ACHN (cell line): ENCODE measurements around the gene ZSCAN1.
"Not testable (repeated sequence)": the region's sequence is repeated elsewhere in the genome, so short reads cannot be mapped to it uniquely, and the experiment has no call there.

ENCODE experiments used
- DNase-seq: peaks from one replicate; pipeline ENCODE4 v3.0.0-alpha.2; 2015
- in situ Hi-C: cut with HindIII; loops from 2 replicates; pipeline ENCODE4 v1.10.0; 2017; ENCODE audit warnings: low sequenced_read_pairs, low pct_ligation_motif_present, low pct_unique_long_range_greater_than_20kb

The ZSCAN1 gene

DNA sequence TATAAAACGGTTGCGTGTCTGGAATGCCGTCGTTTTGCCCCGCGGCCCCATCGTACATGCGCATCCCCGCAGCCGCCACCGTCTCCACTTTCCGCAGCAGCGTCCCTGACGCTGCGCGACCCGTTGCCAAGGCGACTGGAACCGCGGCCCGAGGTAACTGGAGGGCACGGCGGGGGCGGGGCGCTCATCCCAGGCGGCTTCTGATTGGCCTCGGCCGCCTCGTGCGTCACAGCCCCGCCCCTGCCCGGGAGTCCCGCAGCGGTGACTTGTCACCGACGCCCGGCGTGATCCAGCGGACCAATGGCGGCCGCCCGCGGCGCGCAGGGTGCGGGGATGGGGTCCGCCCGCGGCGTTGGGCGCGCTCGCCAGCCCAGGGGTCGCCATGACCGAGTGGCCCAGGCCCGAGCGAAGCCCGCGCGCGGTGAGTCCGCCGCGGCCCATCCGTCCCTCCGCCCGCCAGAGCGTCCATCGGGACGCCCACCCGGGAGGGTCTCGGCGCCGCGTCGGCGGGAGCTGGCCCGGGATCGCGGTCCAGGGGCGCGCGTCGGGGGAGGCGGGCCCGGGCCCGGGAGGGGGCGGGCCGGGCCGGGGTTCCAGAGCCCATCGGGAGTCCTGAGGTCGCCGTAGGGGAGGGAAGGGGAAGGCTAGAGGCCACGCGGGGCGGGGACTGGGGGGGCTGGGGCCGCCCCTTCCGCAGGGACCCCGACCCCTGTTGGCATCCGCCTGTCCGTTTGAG, at the start of gene ZSCAN1:
Gene ZSCAN1 (plus strand): TSS at position 285 of the 736 bp plus-strand sequence. CDS start 3,812 bp downstream, outside the sequence.
- in situ Hi-C loops, result no loop called here
- no peak for DNase-seq

- in situ Hi-C loops, result no loop called here
These were observed 41.0 kb upstream of the ZSCAN1 start for GRCh38 chr19:57992841-57993240.

GRCh38 chr19:58000677-58001076, 33.1 kb upstream of the ZSCAN1 start:
- in situ Hi-C loops, result no loop called here
- DNase-seq, result no peak

More at GRCh38 chr19:57992841-57993240, 41.0 kb upstream of the ZSCAN1 start:
- DNase-seq, result no peak

DNA sequence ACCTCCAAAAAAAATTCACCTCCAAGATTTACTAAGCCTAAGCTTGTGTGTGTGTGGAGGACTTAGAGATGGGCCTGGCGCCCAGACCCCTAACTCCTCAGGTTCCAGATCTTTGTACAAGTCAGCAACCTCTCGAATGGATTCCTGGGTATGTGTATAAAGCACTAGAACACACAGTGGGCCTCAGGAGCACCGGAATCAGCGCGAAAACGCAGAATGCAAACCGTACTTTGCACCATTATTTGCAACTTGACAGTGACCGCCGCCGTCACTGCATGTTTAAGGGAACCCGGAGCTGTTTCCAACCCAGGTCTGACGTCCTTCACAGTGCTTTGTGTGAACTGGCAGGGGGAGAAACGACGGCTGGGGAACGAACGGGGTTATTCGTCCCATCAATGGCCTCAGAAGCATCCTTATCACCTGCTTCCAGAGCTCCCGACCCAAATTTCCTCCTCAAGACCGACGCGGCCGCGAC, 31.9 kb upstream of the ZSCAN1 start:
- DNase-seq, result no peak
- in situ Hi-C loops, result no loop called here

DNA sequence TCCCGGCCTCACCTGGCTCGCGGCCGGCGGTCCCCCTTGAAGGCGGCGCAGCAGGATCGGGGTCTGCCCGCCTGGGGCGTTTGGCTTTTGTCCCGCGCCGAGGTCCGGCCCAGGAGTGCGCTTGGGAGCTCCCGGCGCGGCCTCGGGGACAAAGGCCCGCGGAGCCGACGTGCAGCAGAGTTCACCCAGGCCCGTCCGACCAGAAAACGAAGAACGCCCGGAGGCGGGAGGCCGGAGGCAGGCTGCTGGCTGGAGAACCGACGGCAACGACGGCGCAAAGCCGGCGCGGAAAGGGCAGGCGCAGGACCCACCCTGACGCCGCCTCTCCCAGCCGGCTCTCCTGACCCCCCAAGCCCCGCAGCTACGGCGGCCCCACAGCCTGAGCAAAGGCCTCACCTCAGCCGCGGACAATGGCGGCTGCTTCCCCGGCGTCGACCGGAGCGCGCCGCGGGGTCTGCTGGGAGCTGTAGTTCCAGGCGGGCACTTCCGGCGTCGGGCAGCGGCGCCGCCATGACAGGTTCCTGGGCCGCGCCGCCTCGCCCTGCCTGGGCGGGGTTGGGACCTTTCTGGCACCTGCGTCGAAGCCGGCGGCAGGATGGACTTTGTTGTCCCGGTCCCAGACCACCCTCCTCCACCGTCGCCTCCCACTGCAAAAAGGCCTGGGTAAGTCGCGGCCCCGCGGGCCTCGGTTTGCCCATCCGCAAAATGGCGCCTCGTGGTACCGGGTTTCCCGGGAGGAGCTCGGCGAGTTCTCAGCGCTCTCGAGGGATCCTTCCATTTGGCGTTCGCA, 31.2 kb upstream of the ZSCAN1 start, which contains the start of gene ZNF606:
Gene ZNF606 (minus strand): TSS at position 437 of the 790 bp plus-strand sequence. CDS start 1,501 bp downstream, outside the sequence.
- DNase-seq, result no peak
- in situ Hi-C loops, result no loop called here

- in situ Hi-C loops, result no loop called here
- DNase-seq, result no peak
These were observed 30.5 kb upstream of the ZSCAN1 start for GRCh38 chr19:58003174-58003828.

DNA sequence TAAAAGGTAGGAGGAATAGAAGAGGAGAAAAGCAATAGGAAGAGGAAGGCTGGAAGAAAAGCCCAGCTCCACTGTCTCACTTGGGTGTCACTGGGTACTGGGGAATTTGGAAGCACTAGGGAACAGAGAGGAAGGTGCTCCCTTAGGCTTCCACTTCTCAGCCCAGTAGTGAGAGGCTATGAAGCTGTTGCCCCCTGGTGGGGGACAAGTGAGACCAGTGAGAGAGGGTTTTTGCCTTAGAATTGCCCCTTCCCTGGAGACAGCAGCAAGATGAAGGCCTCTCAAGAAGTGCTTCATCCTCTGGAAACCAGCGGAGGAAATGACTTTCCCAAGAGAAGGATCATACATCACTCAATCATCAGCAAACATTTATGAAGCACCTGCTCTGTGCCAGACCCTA, 26.5 kb upstream of the ZSCAN1 start:
- in situ Hi-C loops, result no loop called here
- DNase-seq, result peak; percentile 5

GRCh38 chr19:58008877-58009276, 24.9 kb upstream of the ZSCAN1 start:
- DNase-seq, in situ Hi-C loops: not testable (repeated sequence)

DNA sequence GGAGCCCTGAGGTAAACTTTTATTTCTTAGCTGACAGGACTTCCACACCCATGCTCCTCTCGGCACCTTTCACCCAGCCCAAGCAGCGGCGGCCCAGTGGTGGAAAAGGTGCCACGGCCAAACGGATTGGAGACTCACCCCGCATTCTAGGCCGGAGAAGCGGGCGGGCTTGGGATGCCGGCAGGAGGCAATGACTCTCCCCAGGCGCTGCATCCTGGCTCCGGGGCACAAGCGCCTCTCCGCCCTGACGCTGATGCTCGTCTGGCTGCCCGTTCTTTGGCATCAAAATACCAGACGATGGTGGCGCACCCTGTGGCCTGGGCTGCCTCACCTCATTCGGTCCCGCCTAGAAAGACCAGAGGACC, 24.5 kb upstream of the ZSCAN1 start:
- in situ Hi-C loops, result no loop called here
- no peak for DNase-seq

- in situ Hi-C loops, result no loop called here
- no peak for DNase-seq
These were observed 24.0 kb upstream of the ZSCAN1 start for GRCh38 chr19:58009666-58010301.

DNA sequence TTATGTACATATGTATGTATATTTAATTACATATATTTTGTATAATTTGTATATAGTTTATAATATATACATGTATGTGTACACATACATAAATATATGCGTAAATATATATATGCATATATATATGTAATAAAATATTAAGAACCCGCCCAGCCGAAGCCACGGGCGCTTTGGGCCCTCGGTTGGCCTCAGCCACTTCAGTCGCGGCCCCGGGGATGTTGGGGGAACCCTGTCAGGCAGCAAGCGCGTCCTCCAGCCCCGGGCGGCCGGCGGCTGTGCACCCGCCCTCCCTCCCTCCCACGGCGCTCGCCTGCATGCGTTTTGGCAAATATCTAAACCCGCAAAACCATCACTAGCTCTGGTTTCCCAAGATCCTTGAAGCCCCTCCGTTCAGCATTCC, 23.3 kb upstream of the ZSCAN1 start:
- no peak for DNase-seq
- in situ Hi-C loops, result no loop called here

DNA sequence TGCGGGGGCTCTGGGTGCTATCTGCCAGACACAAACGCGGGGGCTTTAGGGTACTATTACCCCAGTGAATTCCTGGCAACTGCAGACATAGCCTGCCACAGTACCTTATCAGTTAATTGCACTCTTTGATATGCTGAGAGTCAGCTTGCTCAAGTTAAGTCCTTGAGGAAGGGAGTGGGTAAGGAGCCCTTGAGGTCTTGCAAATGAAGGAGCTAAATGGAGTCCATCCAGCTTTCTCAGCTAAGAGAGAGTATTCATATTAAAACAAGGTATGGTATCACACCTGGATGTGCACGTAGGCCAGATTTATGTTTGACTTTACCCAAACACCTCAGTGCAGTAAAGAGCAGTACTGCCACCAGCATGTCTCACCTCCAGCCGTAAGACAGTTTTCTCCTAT, 19.7 kb upstream of the ZSCAN1 start:
- in situ Hi-C loops, result no loop called here
- no peak for DNase-seq

DNA sequence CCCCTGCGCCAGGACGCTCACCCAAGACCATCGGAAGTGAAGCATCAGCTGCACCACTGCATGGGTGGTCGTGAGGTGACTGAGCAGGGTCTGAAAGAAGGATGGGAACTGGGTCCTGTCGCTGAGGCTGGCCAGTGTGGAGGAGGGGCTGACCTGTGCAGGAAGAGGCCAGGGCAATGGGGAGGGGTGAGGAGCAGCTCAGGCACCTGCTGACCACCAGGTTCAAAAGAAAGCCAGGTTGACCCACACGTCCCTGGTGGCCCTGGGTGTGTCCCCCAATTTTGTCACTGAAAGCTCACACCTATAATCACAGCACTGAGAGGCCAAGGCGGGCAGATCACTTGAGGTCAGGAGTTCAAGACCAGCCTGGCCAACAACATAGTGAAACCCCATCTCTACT, 13.7 kb upstream of the ZSCAN1 start:
- in situ Hi-C loops, result no loop called here
- DNase-seq, result no peak

DNA sequence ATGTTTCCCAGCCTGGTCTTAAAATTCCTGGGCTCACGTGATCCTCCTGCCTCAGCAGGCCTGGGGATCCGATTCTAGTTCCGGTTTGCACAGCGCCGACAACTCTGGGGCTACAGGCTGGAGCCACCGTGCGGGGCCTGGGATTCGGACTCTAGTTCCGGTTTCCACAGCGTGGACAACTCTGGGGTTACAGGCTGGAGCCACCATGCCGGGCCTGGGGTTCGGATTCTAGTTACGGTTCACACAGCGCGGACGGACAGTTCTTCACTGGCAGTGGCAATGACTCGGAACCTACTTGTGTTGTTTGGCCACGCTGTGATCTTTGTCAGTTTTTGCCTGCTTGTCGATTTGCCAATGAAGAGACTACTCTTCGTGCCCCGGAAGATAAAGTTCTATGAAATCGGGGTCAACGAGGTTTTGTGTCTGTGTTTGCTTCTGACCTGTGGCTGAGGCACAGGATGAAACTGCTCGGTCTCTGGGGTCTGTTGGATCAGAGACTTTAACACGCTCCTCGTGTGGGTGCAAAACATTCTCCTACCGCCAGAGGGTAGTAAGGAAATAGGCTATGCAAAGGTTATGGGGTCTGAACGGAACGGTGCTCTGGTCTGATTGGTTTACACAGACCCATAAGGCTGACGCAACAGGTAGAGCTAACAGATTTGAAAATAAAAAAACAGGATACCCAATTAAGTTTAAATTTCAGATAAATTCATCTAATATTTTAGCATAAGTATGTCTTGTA, 12.1 kb upstream of the ZSCAN1 start:
- DNase-seq, result peak; percentile 2
- in situ Hi-C loops, result no loop called here

GRCh38 chr19:58022283-58022660, 11.6 kb upstream of the ZSCAN1 start:
- DNase-seq, result no peak
- in situ Hi-C loops, result no loop called here

- no peak for DNase-seq
These were observed 9.2 kb upstream of the ZSCAN1 start for GRCh38 chr19:58024661-58025060.

GRCh38 chr19:58034477-58034793, 610 bp downstream of the ZSCAN1 start:
- in situ Hi-C loops, result no loop called here
- no peak for DNase-seq

More at GRCh38 chr19:58024661-58025060, 9.2 kb upstream of the ZSCAN1 start:
- in situ Hi-C loops, result no loop called here

GRCh38 chr19:58035863-58036262, 2.0 kb downstream of the ZSCAN1 start:
- DNase-seq, result no peak
- in situ Hi-C loops, result no loop called here
